HepG2 (cell line): ENCODE data around the gene RNPEPL1. TPM values are rescaled to one million over a fixed set of nuclear protein-coding genes. Genes with fewer than 3 reads are reported as not detected.

ENCODE experiments used
- ATF4 ChIP-seq, 2 experiments: fragments of 450-650 bp in 1 of 2; sonication (generic) in 1 of 2; formaldehyde crosslinking; IDR thresholded peaks; 2 replicates each; pipeline versions ENCODE4 v1.5.0 to v1.8.0; 2020 to 2022; ENCODE audit warnings: mild to moderate bottlenecking in 1 of 2, missing genetic modification reagents in 1 of 2
- ATM ChIP-seq: fragments of 450-650 bp; IDR thresholded peaks from 2 replicates; pipeline ENCODE4 v1.7.1; 2017; ENCODE audit warnings: mild to moderate bottlenecking, borderline replicate concordance
- CBX2 ChIP-seq, 2 experiments: fragments of 200-600 bp in 1 of 2; sonication (generic); formaldehyde crosslinking in 1 of 2; IDR thresholded peaks; 2 replicates each; pipeline versions ENCODE4 v1.7.0 to v1.8.1; 2018 to 2022; ENCODE audit warnings: low read depth in 2 of 2, low read length in 1 of 2, mild to moderate bottlenecking in 1 of 2, missing genetic modification reagents in 1 of 2
- GFI1 ChIP-seq: sonication (generic); formaldehyde crosslinking; IDR thresholded peaks from 2 replicates; pipeline ENCODE4 v1.5.0; 2020; ENCODE audit warnings: missing genetic modification reagents, mild to moderate bottlenecking, borderline replicate concordance
- GPBP1L1 ChIP-seq: sonication (generic); formaldehyde crosslinking; IDR thresholded peaks from 2 replicates; pipeline ENCODE4 v1.5.0; 2020; ENCODE audit warnings: mild to moderate bottlenecking, missing genetic modification reagents
- GTF3A ChIP-seq: sonication (generic); formaldehyde crosslinking; conservative IDR thresholded peaks from 2 replicates; pipeline ENCODE4 v1.4.0; 2020; ENCODE audit warnings: mild to moderate bottlenecking, missing genetic modification reagents
- HNRNPLL ChIP-seq: fragments of 200-400 bp; formaldehyde crosslinking; IDR thresholded peaks from 2 replicates; pipeline ENCODE4 v1.6.1; 2017; ENCODE audit warnings: mild to moderate bottlenecking, low read depth, low read length; ENCODE audit not compliant: poor library complexity, severe bottlenecking
- KLF6 ChIP-seq: IDR thresholded peaks from 2 replicates; pipeline ENCODE4 v1.8.0; 2016; ENCODE audit warnings: missing biosample characterization, missing genetic modification reagents
- MEF2D ChIP-seq: sonication (generic); formaldehyde crosslinking; IDR thresholded peaks from 2 replicates; pipeline ENCODE4 v1.5.1; 2020; ENCODE audit warnings: mild to moderate bottlenecking, missing genetic modification reagents
- NFIB ChIP-seq: sonication (generic); formaldehyde crosslinking; IDR thresholded peaks from 2 replicates; pipeline ENCODE4 v1.9.0; 2021; ENCODE audit warnings: missing genetic modification reagents, mild to moderate bottlenecking, borderline replicate concordance
- NR2F2 ChIP-seq: IDR thresholded peaks from 2 replicates; pipeline ENCODE4 v1.6.1; 2012; ENCODE audit warnings: low read depth, inconsistent platforms, borderline replicate concordance
- PHB2 ChIP-seq: fragments of 450-650 bp; IDR thresholded peaks from 2 replicates; pipeline ENCODE4 v1.6.1; 2018; ENCODE audit not compliant: partially characterized antibody
- RFX3 ChIP-seq: IDR thresholded peaks from 2 replicates; pipeline ENCODE4 v1.6.1; 2016; ENCODE audit warnings: missing biosample characterization, missing genetic modification reagents
- SMYD3 ChIP-seq: sonication (generic); formaldehyde crosslinking; IDR thresholded peaks from 2 replicates; pipeline ENCODE4 v1.8.1; 2023; ENCODE audit warnings: mild to moderate bottlenecking, missing genetic modification reagents
- SOX5 ChIP-seq: IDR thresholded peaks from 2 replicates; pipeline ENCODE4 v1.6.1; 2016; ENCODE audit warnings: borderline replicate concordance
- SP1 ChIP-seq, 2 experiments: fragments of 450-650 bp in 1 of 2; sonication (generic) in 1 of 2; formaldehyde crosslinking in 1 of 2; IDR thresholded peaks; 2 replicates each; pipeline versions ENCODE4 v1.4.0 to v1.6.1; 2016 to 2020; ENCODE audit warnings: missing genetic modification reagents in 1 of 2
- TOE1 ChIP-seq: sonication (generic); formaldehyde crosslinking; IDR thresholded peaks from 2 replicates; pipeline ENCODE4 v1.4.0; 2020; ENCODE audit warnings: mild to moderate bottlenecking, missing genetic modification reagents
- ZGPAT ChIP-seq: IDR thresholded peaks from 2 replicates; pipeline ENCODE4 v1.6.1; 2016; ENCODE audit warnings: mild to moderate bottlenecking
- ZNF230 ChIP-seq: sonication (generic); formaldehyde crosslinking; IDR thresholded peaks from 2 replicates; pipeline ENCODE4 v1.4.0; 2020; ENCODE audit warnings: mild to moderate bottlenecking, missing genetic modification reagents
- ZNF337 ChIP-seq: sonication (generic); formaldehyde crosslinking; IDR thresholded peaks from 2 replicates; pipeline ENCODE4 v1.5.1; 2020; ENCODE audit warnings: missing genetic modification reagents, low read depth, mild to moderate bottlenecking, borderline replicate concordance
- ZNF543 ChIP-seq: sonication (generic); formaldehyde crosslinking; IDR thresholded peaks from 2 replicates; pipeline ENCODE4 v1.4.0; 2020; ENCODE audit warnings: mild to moderate bottlenecking, missing genetic modification reagents
- ZNF598 ChIP-seq: sonication (generic); formaldehyde crosslinking; IDR thresholded peaks from 2 replicates; pipeline ENCODE4 v1.5.1; 2020; ENCODE audit warnings: mild to moderate bottlenecking, missing genetic modification reagents, borderline replicate concordance
- ZNF678 ChIP-seq: sonication (generic); formaldehyde crosslinking; IDR thresholded peaks from 2 replicates; pipeline ENCODE4 v1.4.0; 2020; ENCODE audit warnings: mild to moderate bottlenecking, missing genetic modification reagents
- polyA plus RNA-seq, 8 experiments: library from polyadenylated mRNA; depleted of rRNA in 3 of 8; stranded (reverse) in 7 of 8; unstranded in 1 of 8; fragments of >200 nt; fragmentation: Illumina TruSeq in 4 of 8; extraction: Trizol in 4 of 8; gene quantifications; 2 replicates each; pipeline versions ENCODE4 v1.2.1 to v1.2.3, GENCODE V29; 2011 to 2016; ENCODE audit warnings: low read depth in 4 of 8, missing spikeins in 1 of 8, mixed read lengths in 1 of 8; ENCODE audit not compliant: insufficient read depth in 1 of 8
- total RNA-seq, 5 experiments: library from RNA; depleted of rRNA; stranded (reverse); fragments of >200 nt; fragmentation: Illumina TruSeq; extraction: Trizol; gene quantifications; 2 replicates each; pipeline ENCODE4 v1.2.3, GENCODE V29; 2016; ENCODE audit warnings: low read depth in 1 of 5

Gene RNPEPL1
- total and polyA plus RNA-seq, 2 of the 13 experiments (the other 11 are each of a cell fraction or from before 2014, with no cell fraction given) = 13.0 to 18.0 TPM

- TF ChIP-seq ZGPAT (CRISPR knock-in tag) (no peak; the same call in 1 of the 2 replicates), MEF2D (no peak), HNRNPLL (peak; percentile 56), ZNF230 (no peak; the same call in 1 of the 2 replicates), ZNF543 (CRISPR knock-in tag) (no peak), SP1 (IDR thresholded peaks at IDR 0.05) (no peak), SP1 (CRISPR knock-in tag; IDR thresholded peaks at IDR 0.05) (no peak), GTF3A (CRISPR knock-in tag) (no peak), CBX2 (IDR thresholded peaks at IDR 0.05; ENCODE audit: low read depth, low read length) (no peak), CBX2 (CRISPR knock-in tag; IDR thresholded peaks at IDR 0.05; ENCODE audit: low read depth) (no peak), ATM (no peak), ATF4 (CRISPR knock-in tag; IDR thresholded peaks at IDR 0.05) (no peak), NFIB (no peak), ZNF678 (no peak), RFX3 (CRISPR knock-in tag) (no peak), ZNF337 (CRISPR knock-in tag) (no peak), GFI1 (CRISPR knock-in tag) (no peak), KLF6 (CRISPR knock-in tag) (0 out of 2 replicates have a peak, but pooled peaks have one; percentile 53), ZNF598 (CRISPR knock-in tag) (no peak), SMYD3 (no peak), SOX5 (CRISPR knock-in tag) (no peak), GPBP1L1 (CRISPR knock-in tag) (no peak), NR2F2 (no peak), TOE1 (CRISPR knock-in tag) (no peak), PHB2 (no peak)
Observed at GRCh38 chr2:240568678-240569522, 616 bp downstream of the RNPEPL1 start (continued).
